ENCODE data around the gene CTBP2.

CTBP2 gene

DNA sequence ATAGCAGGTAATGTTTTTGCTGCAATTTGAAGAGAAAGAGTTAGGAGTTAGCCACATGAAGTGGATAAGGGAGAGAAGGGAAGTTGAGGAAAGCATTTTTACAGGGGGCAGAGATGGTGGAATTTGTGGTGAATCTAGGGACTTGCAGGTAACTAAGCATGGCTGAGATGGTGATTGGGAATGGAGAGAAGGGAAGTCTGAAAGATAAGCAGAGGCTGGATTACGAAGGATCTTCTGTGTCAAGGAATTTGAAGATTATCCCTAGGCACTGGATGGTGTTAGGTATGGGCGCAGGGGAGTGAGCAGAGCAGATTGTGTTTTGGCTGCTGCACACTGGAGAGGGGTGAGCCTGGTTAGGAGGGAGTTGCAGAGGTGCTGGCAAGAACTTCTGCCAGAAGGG is 193.1 kb downstream of the CTBP2 start:
- no peak overlapping the region for H3K4me3 ChIP-seq (ENCODE audit: low read depth, low read length)
- TF ChIP-seq, protein P1, sequence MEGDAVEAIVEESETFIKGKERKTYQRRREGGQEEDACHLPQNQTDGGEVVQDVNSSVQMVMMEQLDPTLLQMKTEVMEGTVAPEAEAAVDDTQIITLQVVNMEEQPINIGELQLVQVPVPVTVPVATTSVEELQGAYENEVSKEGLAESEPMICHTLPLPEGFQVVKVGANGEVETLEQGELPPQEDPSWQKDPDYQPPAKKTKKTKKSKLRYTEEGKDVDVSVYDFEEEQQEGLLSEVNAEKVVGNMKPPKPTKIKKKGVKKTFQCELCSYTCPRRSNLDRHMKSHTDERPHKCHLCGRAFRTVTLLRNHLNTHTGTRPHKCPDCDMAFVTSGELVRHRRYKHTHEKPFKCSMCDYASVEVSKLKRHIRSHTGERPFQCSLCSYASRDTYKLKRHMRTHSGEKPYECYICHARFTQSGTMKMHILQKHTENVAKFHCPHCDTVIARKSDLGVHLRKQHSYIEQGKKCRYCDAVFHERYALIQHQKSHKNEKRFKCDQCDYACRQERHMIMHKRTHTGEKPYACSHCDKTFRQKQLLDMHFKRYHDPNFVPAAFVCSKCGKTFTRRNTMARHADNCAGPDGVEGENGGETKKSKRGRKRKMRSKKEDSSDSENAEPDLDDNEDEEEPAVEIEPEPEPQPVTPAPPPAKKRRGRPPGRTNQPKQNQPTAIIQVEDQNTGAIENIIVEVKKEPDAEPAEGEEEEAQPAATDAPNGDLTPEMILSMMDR (IDR thresholded peaks at IDR 0.05; ENCODE audit: low read depth, low read length, missing control alignments) = no peak
- DNase-seq (ENCODE audit: low read depth) = no peak
- in situ Hi-C loops (cut with HindIII; ENCODE audit: low sequenced_read_pairs) = no loop called here

DNA sequence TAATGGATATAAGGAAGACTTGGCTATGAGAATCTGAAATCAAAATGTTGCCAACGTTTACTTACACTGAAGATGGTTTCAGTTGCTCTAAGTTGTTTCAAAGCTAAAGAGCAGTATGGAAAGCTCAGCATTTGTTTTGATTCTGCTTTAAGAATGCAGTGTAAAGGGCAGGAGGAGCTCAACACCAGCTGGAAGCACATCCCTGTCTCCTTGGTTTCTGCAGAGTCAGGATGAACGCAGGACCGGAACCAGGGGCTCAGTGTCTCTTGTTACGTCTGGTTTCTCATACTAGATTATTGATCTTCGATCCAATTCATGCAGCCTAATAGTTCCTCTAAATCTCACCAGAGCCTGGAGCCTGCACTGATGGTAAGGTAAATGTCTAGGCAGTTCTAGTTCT is 194.4 kb downstream of the CTBP2 start:
- in situ Hi-C loops (cut with HindIII; ENCODE audit: low sequenced_read_pairs) = no loop called here
- TF ChIP-seq, protein P1 (IDR thresholded peaks at IDR 0.05; ENCODE audit: low read depth, low read length, missing control alignments) = no peak
- DNase-seq (ENCODE audit: low read depth) = no peak
- H3K4me3 ChIP-seq (ENCODE audit: low read depth, low read length) = no peak overlapping the region

DNA sequence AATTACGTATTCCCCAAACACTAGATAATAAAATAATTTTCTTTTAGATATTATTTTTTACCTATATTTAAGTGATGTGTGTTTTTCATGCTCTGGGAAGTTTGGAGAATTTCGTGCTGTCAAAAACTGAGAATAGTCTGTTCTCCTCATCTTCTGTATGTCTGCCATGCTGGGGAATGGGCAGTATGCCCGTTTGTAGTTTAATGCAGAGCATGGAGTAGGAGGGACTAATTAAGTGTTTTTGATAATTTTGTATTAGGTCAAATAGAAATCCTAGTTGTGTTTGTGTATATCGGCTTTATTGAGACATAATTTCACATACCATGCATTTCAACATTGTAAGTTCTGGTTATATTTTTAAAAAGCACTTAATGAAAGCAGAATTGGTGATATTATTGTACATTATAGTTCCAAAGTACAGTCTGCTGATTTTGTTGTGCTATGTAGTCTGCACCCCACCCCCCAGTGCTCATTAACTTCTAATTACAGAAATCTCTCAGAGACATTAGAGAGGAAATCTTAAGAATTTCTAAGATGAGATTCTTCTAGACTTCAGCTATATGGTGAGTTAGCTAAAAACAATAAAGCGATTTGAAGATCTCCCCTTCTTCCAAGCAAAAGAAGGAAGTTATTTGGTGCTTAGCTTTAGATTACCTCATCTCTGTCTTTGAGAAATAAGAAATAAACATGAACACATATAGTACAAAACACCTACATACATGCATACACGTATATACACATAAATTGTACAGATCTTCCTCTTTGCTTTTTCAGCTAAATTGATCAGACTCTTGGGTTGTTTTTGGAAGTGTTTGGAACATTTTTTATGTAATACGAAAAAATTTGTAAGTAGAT is 196.3 kb downstream of the CTBP2 start:
- TF ChIP-seq, protein P1 (IDR thresholded peaks at IDR 0.05; ENCODE audit: low read depth, low read length, missing control alignments) = no peak
- DNase-seq (ENCODE audit: low read depth) = no peak
- H3K4me3 ChIP-seq (ENCODE audit: low read depth, low read length) = no peak overlapping the region
- in situ Hi-C loops (cut with HindIII; ENCODE audit: low sequenced_read_pairs) = no loop called here

DNA sequence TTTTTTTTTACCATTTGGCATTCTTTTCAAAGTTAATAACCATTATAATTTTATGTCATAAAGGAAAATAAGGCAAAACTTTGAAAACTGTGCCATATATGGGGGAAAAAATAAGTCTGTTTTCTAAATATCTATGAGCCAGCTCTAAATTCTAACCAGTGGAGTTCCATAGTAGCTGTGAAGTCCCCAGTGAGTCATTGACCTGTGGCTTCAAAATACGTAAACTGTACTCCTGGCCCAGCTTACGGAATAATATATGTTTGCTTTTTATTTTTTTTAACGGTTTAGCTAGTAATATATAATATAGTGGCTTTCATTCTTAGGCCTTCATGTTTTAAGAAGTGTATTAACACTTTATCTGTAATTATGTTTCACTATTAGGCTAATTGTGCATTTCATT is 197.9 kb downstream of the CTBP2 start:
- DNase-seq (ENCODE audit: low read depth) = no peak
- TF ChIP-seq, protein P1 (IDR thresholded peaks at IDR 0.05; ENCODE audit: low read depth, low read length, missing control alignments) = no peak
- no peak overlapping the region for H3K4me3 ChIP-seq (ENCODE audit: low read depth, low read length)
- in situ Hi-C loops (cut with HindIII; ENCODE audit: low sequenced_read_pairs) = no loop called here

DNA sequence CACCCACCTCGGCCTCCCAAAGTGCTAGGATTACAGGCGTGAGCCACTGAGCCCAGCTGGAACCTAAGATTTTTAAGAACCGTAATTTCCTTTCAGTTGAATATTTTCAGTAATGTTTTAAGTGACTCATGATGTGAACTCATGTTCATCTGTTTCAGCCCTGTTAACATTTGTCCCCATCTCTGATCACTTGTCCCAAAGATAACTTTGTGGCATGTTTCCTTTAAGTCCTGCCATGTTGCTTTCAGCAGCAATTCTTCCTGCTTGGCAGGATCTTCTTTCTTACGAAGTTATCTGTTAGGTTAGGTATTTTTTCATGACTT is 199.2 kb downstream of the CTBP2 start:
- H3K4me3 ChIP-seq (ENCODE audit: low read depth, low read length) = no peak overlapping the region
- in situ Hi-C loops (cut with HindIII; ENCODE audit: low sequenced_read_pairs) = no loop called here
- TF ChIP-seq, protein P1 (IDR thresholded peaks at IDR 0.05; ENCODE audit: low read depth, low read length, missing control alignments) = no peak
- DNase-seq (ENCODE audit: low read depth) = no peak

DNA sequence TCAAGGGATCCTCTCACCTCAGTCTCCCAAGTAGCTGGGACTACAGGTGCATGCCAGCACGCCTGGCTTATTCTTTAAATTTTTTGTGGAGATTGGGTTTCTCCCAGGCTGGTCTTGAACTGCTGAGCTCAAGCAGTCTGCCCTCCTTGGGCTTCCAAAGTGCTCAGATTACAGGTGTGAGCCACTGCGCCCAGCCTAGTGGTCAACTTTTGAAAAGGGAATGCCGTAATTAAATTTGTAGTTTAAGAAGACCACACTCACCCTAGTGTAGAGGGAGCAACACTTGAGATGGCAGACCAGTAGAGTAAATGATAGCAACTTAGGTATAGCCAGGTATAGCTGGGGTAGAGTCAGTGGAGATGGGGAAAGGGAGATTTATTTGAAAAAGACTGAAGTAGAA is 200.8 kb downstream of the CTBP2 start:
- in situ Hi-C loops (cut with HindIII; ENCODE audit: low sequenced_read_pairs) = no loop called here
- no peak for DNase-seq (ENCODE audit: low read depth)
- TF ChIP-seq, protein P1 (IDR thresholded peaks at IDR 0.05; ENCODE audit: low read depth, low read length, missing control alignments) = no peak
- no peak overlapping the region for H3K4me3 ChIP-seq (ENCODE audit: low read depth, low read length)
